ENCODE data around the gene FRMD4A.

Gene FRMD4A

DNA sequence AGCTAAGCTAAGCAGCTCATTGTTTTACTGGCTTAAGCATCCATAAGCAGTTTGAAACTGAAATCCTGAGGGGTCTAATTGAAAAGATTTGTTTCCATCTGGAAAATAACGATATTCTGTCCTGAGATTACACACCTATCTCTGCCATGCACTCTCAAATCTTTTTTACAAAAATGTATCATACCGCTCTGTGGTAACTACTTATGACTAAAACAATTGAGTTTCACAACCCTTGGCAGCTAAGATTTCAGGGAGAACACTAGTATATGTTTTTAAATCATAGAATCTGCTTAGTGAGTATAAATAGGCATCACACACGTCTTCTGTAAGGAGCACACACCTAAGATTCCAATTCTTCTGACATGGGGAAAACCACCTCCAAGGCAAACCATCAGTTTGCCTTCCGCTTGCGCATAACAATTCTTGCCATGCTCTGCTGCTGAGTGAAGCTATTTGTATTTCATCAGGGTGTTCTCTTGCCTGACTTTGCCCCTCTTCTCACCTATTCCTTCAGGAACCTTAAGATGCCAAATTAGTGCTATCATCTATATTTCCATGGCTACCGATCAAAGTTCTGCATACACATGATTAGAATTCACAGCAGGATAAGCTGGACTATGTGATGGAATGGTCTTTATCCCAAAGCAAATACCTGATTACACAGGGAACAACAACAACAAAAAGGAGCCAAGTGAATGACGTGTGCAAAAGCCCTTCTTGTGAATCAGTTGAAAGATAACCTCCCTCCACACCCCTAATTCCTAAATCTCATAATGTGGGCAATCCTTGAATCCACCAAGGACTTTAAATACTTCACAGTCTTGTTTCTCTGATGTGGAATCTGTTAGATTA is 703.0 kb downstream of the FRMD4A start:
- Histone ChIP-seq H3K36me3 (peaks cover 74% of the 10 kb centered on the region), H3K27ac (no peak overlapping the region), H3K27me3 (no peaks in the 10 kb centered on the region), H3K4me1 (ENCODE audit: control insufficient read depth in 1 of 2, insufficient read depth in 1 of 2, low read depth in 1 of 2, low read length in 1 of 2) (no peaks in the 10 kb centered on the region), H3K9me3 (no peaks in the 10 kb centered on the region), H3K4me3 (ENCODE audit: low read depth in 1 of 2, low read length in 1 of 2) (no peak overlapping the region)
- TF ChIP-seq, protein P1, sequence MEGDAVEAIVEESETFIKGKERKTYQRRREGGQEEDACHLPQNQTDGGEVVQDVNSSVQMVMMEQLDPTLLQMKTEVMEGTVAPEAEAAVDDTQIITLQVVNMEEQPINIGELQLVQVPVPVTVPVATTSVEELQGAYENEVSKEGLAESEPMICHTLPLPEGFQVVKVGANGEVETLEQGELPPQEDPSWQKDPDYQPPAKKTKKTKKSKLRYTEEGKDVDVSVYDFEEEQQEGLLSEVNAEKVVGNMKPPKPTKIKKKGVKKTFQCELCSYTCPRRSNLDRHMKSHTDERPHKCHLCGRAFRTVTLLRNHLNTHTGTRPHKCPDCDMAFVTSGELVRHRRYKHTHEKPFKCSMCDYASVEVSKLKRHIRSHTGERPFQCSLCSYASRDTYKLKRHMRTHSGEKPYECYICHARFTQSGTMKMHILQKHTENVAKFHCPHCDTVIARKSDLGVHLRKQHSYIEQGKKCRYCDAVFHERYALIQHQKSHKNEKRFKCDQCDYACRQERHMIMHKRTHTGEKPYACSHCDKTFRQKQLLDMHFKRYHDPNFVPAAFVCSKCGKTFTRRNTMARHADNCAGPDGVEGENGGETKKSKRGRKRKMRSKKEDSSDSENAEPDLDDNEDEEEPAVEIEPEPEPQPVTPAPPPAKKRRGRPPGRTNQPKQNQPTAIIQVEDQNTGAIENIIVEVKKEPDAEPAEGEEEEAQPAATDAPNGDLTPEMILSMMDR (IDR thresholded peaks at IDR 0.05) = no peak

DNA sequence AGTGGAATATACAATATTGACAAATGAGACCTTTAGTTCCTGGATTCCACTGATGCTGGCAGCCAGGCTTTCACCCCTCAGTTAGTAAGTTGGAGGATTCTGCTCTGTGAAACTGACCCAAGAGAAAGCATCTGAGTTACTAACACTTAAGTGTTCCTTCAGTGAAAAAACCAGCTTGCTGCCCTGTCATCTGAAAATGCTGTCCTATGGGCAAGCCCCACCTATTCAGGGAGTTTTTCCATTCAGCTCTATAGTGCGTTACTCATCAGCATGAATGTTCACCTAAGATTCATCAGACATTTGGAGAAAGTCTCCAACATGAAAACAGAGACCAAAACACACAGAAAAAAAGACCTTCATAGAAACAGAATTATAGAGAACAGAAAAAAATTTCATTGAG is 706.1 kb downstream of the FRMD4A start:
- peaks cover 74% of the 10 kb centered on the region for H3K36me3 ChIP-seq
- no peak overlapping the region for H3K27ac ChIP-seq
- TF ChIP-seq, protein P1 (IDR thresholded peaks at IDR 0.05) = no peak
- H3K27me3 ChIP-seq = no peaks in the 10 kb centered on the region
- H3K4me1 ChIP-seq (ENCODE audit: control insufficient read depth in 1 of 2, insufficient read depth in 1 of 2, low read depth in 1 of 2, low read length in 1 of 2) = no peaks in the 10 kb centered on the region
- no peaks in the 10 kb centered on the region for H3K9me3 ChIP-seq
- H3K4me3 ChIP-seq (ENCODE audit: low read depth in 1 of 2, low read length in 1 of 2) = no peak overlapping the region

DNA sequence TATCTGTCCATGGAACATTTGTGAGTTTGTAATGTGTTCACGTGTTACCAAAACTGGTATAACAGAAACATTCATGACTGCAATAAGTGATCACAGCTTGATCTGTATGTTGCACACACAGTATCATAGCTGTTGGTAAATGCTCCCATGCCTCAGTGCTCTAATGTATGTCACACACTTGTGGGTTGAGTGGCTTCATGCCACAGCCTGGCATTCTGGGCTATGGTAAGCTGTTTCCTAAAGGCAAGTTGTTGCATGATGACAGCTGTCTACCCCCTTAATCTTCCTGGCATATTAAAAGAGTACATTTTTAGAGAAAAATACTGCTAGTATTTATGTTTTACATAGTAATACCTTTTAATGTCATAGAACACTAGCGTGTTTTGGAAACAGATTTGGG is 708.8 kb downstream of the FRMD4A start:
- Histone ChIP-seq H3K4me1 (ENCODE audit: control insufficient read depth in 1 of 2, insufficient read depth in 1 of 2, low read depth in 1 of 2, low read length in 1 of 2) (no peaks in the 10 kb centered on the region), H3K27ac (no peak overlapping the region), H3K27me3 (no peaks in the 10 kb centered on the region), H3K36me3 (peaks cover 78% of the 10 kb centered on the region), H3K4me3 (ENCODE audit: low read depth in 1 of 2, low read length in 1 of 2) (no peak overlapping the region), H3K9me3 (no peaks in the 10 kb centered on the region)
- TF ChIP-seq, protein P1 (IDR thresholded peaks at IDR 0.05) = no peak

DNA sequence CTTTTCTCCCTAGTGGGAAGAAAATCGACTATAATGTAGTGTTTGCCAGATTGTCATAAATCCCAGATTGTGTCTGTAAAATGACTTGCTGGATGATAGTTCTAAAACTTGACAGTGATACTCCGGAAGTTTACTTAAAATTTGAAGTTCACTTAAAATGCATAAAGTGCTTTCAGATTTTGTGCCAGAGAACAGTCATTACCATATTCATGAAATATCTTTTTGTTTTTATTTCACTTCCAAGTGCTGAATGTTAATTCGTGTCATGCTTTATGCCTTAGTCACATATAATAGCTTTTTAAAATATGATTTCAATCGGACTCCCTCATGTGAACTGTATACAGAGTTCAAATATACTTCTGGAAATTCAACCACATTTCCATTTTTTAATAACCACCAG is 713.6 kb downstream of the FRMD4A start:
- H3K9me3 ChIP-seq = no peaks in the 10 kb centered on the region
- H3K4me1 ChIP-seq (ENCODE audit: control insufficient read depth in 1 of 2, insufficient read depth in 1 of 2, low read depth in 1 of 2, low read length in 1 of 2) = no peaks in the 10 kb centered on the region
- H3K27ac ChIP-seq = no peak overlapping the region
- H3K4me3 ChIP-seq (ENCODE audit: low read depth in 1 of 2, low read length in 1 of 2) = no peak overlapping the region
- H3K36me3 ChIP-seq = peaks cover 91% of the 10 kb centered on the region
- TF ChIP-seq, protein P1 (IDR thresholded peaks at IDR 0.05) = no peak
- no peaks in the 10 kb centered on the region for H3K27me3 ChIP-seq

DNA sequence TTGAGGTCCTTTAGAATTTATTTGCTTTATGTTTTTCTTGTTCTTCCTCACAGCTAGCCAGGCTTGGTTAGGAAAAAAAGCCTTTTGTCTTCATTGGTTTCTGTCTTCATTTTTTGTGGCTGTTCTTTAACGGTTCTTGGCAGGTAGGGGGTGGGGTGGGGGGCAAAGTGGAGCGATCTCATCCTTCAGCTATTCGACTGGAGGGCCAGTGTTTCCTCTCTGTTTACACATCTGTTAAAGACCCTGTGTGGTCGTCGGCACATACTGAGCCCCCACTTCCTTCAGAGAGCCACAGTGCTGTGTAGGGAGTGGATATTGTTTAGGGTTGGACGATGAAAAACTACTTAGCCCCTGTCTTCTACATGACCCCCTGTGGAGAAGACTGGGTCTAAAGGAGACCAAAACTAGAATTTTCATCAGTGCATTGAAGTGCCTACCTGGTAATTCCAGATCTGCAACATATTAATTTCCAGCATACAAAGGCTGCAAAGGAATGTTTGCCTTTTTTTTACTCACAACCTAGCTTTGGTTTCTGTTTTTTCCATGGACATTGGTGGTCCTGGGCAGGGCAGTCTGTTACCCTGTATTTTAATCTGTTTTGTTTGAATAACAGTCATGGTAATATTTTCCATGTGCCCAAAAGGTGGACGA is 714.9 kb downstream of the FRMD4A start:
- Histone ChIP-seq H3K4me1 (ENCODE audit: control insufficient read depth in 1 of 2, insufficient read depth in 1 of 2, low read depth in 1 of 2, low read length in 1 of 2) (no peaks in the 10 kb centered on the region), H3K27ac (no peak overlapping the region), H3K9me3 (no peaks in the 10 kb centered on the region), H3K4me3 (ENCODE audit: low read depth in 1 of 2, low read length in 1 of 2) (no peak overlapping the region), H3K36me3 (peaks cover 91% of the 10 kb centered on the region), H3K27me3 (no peaks in the 10 kb centered on the region)
- TF ChIP-seq, protein P1 (IDR thresholded peaks at IDR 0.05) = no peak
